SJSA1 (cell line): ENCODE measurements around the gene C1orf21. TPM values are rescaled to one million over a fixed set of nuclear protein-coding genes. Genes with fewer than 3 reads are reported as not detected.

Source experiments
- DNase-seq, 2 experiments: peaks; one replicate each; pipeline ENCODE4 v3.0.0-alpha.2; 2015 to 2020; ENCODE audit warnings: low spot score in 2 of 2, low read depth in 1 of 2
- H3K27ac ChIP-seq: fragments of 250-450 bp; sonication (Bioruptor Pico); 2 replicates; pipeline ENCODE4 v1.5.1; 2020; ENCODE audit warnings: mild to moderate bottlenecking, moderate library complexity
- H3K27me3 ChIP-seq: fragments of 250-450 bp; sonication (Bioruptor Pico); replicated peaks from 2 replicates; pipeline ENCODE4 v1.5.1; 2020; ENCODE audit warnings: mild to moderate bottlenecking, moderate library complexity
- H3K36me3 ChIP-seq: fragments of 250-450 bp; sonication (Bioruptor Pico); 2 replicates; pipeline ENCODE4 v1.5.1; 2020; ENCODE audit warnings: mild to moderate bottlenecking
- H3K4me1 ChIP-seq: fragments of 250-450 bp; sonication (Bioruptor Pico); replicated peaks from 2 replicates; pipeline ENCODE4 v1.6.1; 2021; ENCODE audit warnings: mild to moderate bottlenecking
- H3K4me3 ChIP-seq: fragments of 250-450 bp; sonication (Bioruptor Pico); 2 replicates; pipeline ENCODE4 v1.5.1; 2020; ENCODE audit warnings: mild to moderate bottlenecking
- H3K9me3 ChIP-seq: fragments of 250-450 bp; sonication (Bioruptor Pico); replicated peaks from 2 replicates; pipeline ENCODE4 v1.5.1; 2020; ENCODE audit warnings: mild to moderate bottlenecking
- total RNA-seq: library from RNA; depleted of rRNA; stranded (reverse); fragments of >200 nt; shearing (Covaris generic); gene quantifications from 2 replicates; pipeline ENCODE4 v1.2.3, GENCODE V29; 2014

C1orf21 gene
- total RNA-seq, 1 experiment from 2014 or later: 13.3 TPM

GRCh38 chr1:184518736-184519357 lies 132.0 kb downstream of the C1orf21 start:
- Histone ChIP-seq H3K4me1 (no peaks in the 10 kb centered on the region), H3K9me3 (no peaks in the 10 kb centered on the region), H3K27ac (no peak overlapping the region), H3K4me3 (no peak overlapping the region), H3K27me3 (no peaks in the 10 kb centered on the region), H3K36me3 (no peaks in the 10 kb centered on the region)
- no peak for DNase-seq

DNA sequence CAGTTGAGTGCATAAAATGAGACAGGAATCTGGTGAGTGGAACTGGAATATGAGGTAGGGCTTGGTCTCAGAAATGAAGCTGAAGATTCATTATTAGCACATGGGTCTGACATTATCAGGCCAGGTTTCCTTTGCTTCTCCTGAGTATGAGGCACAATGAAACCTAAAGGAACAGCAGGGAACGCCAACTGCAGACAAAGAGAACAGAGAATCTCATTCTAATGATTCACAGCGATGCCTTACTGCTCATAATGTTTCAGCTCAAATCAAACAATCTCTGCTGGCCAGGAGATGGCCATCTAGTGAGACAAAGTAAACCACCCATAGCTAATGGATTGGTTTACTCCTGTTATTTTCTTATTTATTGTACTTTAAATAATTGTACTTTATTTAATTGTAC lies 133.5 kb downstream of the C1orf21 start:
- H3K9me3 ChIP-seq: no peaks in the 10 kb centered on the region
- H3K4me1 ChIP-seq: no peaks in the 10 kb centered on the region
- DNase-seq: no peak
- H3K4me3 ChIP-seq: no peak overlapping the region
- no peak overlapping the region for H3K27ac ChIP-seq
- no peaks in the 10 kb centered on the region for H3K36me3 ChIP-seq
- no peaks in the 10 kb centered on the region for H3K27me3 ChIP-seq

- no peak for DNase-seq
- H3K9me3 ChIP-seq: no peaks in the 10 kb centered on the region
- H3K4me3 ChIP-seq: no peak overlapping the region
- no peaks in the 10 kb centered on the region for H3K36me3 ChIP-seq
- no peaks in the 10 kb centered on the region for H3K4me1 ChIP-seq
- H3K27me3 ChIP-seq: no peaks in the 10 kb centered on the region
- no peak overlapping the region for H3K27ac ChIP-seq
Measured at GRCh38 chr1:184524248-184524647, 137.4 kb downstream of the C1orf21 start.

- no peak overlapping the region for H3K4me3 ChIP-seq
- DNase-seq: no peak
- no peaks in the 10 kb centered on the region for H3K9me3 ChIP-seq
- H3K36me3 ChIP-seq: no peaks in the 10 kb centered on the region
- no peak overlapping the region for H3K27ac ChIP-seq
- H3K27me3 ChIP-seq: no peaks in the 10 kb centered on the region
- H3K4me1 ChIP-seq: no peaks in the 10 kb centered on the region
Measured at GRCh38 chr1:184527402-184527801, 140.6 kb downstream of the C1orf21 start.

GRCh38 chr1:184530226-184530625 lies 143.4 kb downstream of the C1orf21 start:
- Histone ChIP-seq H3K4me3 (no peak overlapping the region), H3K36me3 (no peaks in the 10 kb centered on the region), H3K9me3 (no peaks in the 10 kb centered on the region), H3K27ac (no peak overlapping the region), H3K27me3 (no peaks in the 10 kb centered on the region), H3K4me1 (no peaks in the 10 kb centered on the region)
- no peak for DNase-seq

DNA sequence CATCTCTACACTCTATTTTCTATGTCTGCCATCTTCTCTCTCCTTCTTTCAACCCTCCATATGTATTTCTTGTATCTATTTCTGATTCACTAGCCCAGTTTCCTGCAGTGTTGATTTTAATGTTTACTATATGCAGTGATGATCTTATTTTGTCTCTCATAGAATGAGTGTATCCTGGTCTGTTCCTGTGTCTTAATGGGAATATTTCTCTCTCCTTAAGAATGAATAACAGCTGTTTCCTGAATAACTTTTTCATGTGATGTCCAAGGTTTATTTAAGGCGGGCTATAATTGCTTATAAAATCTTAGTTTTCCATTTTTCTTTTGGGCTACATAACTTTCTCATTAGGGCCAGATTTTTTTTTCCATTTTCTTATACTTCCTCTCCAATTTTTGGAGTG lies 144.5 kb downstream of the C1orf21 start:
- H3K27ac ChIP-seq: no peak overlapping the region
- no peaks in the 10 kb centered on the region for H3K9me3 ChIP-seq
- H3K36me3 ChIP-seq: no peaks in the 10 kb centered on the region
- H3K27me3 ChIP-seq: no peaks in the 10 kb centered on the region
- H3K4me3 ChIP-seq: no peak overlapping the region
- DNase-seq: no peak
- no peaks in the 10 kb centered on the region for H3K4me1 ChIP-seq

- no peaks in the 10 kb centered on the region for H3K36me3 ChIP-seq
- H3K4me1 ChIP-seq: no peaks in the 10 kb centered on the region
- no peak for DNase-seq
- no peaks in the 10 kb centered on the region for H3K27me3 ChIP-seq
- no peak overlapping the region for H3K4me3 ChIP-seq
- H3K9me3 ChIP-seq: no peaks in the 10 kb centered on the region
- H3K27ac ChIP-seq: no peak overlapping the region
Measured at GRCh38 chr1:184532199-184532598, 145.4 kb downstream of the C1orf21 start.

- H3K36me3 ChIP-seq: no peaks in the 10 kb centered on the region
- H3K27me3 ChIP-seq: no peaks in the 10 kb centered on the region
- H3K4me1 ChIP-seq: no peaks in the 10 kb centered on the region
- H3K27ac ChIP-seq: no peak overlapping the region
- no peaks in the 10 kb centered on the region for H3K9me3 ChIP-seq
- no peak overlapping the region for H3K4me3 ChIP-seq
- no peak for DNase-seq
Measured at GRCh38 chr1:184533049-184533448, 146.2 kb downstream of the C1orf21 start.

GRCh38 chr1:184533915-184534314 lies 147.1 kb downstream of the C1orf21 start:
- Histone ChIP-seq H3K27ac (no peak overlapping the region), H3K4me3 (no peak overlapping the region), H3K4me1 (no peaks in the 10 kb centered on the region), H3K9me3 (no peaks in the 10 kb centered on the region), H3K36me3 (no peaks in the 10 kb centered on the region), H3K27me3 (no peaks in the 10 kb centered on the region)
- no peak for DNase-seq

DNA sequence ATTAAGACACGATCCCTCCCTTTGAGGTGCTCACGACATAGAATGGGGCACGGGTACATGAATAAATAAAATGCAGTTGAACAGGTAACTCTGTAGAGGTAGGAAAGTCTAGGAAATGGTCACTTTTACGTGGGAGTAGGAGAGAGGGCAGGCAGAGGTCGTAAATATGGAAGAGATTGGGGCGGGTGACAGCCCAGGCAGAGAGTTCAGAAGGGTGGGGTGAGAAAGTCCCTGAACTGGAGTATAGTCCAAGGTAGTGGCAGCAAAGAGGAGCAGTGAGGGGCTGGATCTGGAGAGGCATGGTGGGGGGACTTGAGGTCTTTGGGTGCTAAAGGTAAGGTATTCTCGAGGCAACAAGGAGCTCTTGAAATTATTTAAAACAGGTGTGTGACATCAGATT lies 147.9 kb downstream of the C1orf21 start:
- H3K9me3 ChIP-seq: no peaks in the 10 kb centered on the region

GRCh38 chr1:184535191-184535970 lies 148.6 kb downstream of the C1orf21 start:
- Histone ChIP-seq H3K27ac (no peak overlapping the region), H3K4me1 (no peaks in the 10 kb centered on the region), H3K27me3 (no peaks in the 10 kb centered on the region), H3K9me3 (no peaks in the 10 kb centered on the region), H3K4me3 (no peak overlapping the region), H3K36me3 (no peaks in the 10 kb centered on the region)
- no peak for DNase-seq

More for the DNA sequence above, 147.9 kb downstream of the C1orf21 start:
- H3K36me3 ChIP-seq: no peaks in the 10 kb centered on the region
- no peak for DNase-seq
- no peaks in the 10 kb centered on the region for H3K27me3 ChIP-seq
- H3K4me1 ChIP-seq: no peaks in the 10 kb centered on the region
- H3K27ac ChIP-seq: no peak overlapping the region
- no peak overlapping the region for H3K4me3 ChIP-seq

DNA sequence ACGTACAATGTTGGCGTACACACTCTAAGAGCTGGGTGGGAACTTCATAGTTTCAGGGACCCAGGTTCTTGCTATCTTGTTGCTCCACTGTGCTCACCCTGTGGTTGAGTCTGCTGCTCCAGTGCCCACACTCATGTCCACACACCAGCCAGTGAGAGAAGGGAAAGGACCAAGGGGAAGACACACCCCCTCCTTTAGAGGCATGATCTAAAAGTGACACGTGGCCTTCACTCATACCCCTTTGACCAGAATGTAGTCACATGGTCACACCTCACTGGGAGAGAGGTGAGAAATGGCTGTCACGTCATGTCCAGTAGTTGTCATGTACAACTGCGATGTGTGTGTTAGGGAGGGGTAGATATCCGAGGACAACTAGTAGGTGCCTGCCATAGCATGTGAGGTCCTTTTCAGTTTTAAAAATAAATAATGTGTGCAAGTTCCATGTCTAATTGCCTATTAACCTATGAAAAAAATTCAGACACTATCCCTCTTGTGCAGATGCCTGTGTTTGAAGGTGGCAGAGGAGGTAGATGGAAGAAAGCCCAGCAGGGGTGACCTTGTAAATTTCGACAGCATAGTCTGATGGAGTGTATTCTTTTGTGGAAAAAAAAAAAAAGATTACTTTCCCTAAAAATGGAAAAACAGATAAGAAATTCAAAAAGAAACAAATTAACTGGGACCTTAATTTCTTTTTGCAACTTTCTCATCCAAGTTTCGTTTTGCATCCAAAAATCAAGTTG lies 149.6 kb downstream of the C1orf21 start:
- no peaks in the 10 kb centered on the region for H3K36me3 ChIP-seq
- no peak overlapping the region for H3K27ac ChIP-seq

GRCh38 chr1:184539580-184539979 lies 152.8 kb downstream of the C1orf21 start:
- Histone ChIP-seq H3K9me3 (no peaks in the 10 kb centered on the region), H3K27me3 (no peaks in the 10 kb centered on the region), H3K27ac (no peak overlapping the region), H3K4me3 (no peak overlapping the region), H3K36me3 (no peaks in the 10 kb centered on the region), H3K4me1 (no peaks in the 10 kb centered on the region)
- DNase-seq: no peak

More for the DNA sequence above, 149.6 kb downstream of the C1orf21 start:
- H3K4me3 ChIP-seq: no peak overlapping the region
- DNase-seq: no peak
- no peaks in the 10 kb centered on the region for H3K9me3 ChIP-seq
- H3K4me1 ChIP-seq: no peaks in the 10 kb centered on the region
- H3K27me3 ChIP-seq: no peaks in the 10 kb centered on the region

DNA sequence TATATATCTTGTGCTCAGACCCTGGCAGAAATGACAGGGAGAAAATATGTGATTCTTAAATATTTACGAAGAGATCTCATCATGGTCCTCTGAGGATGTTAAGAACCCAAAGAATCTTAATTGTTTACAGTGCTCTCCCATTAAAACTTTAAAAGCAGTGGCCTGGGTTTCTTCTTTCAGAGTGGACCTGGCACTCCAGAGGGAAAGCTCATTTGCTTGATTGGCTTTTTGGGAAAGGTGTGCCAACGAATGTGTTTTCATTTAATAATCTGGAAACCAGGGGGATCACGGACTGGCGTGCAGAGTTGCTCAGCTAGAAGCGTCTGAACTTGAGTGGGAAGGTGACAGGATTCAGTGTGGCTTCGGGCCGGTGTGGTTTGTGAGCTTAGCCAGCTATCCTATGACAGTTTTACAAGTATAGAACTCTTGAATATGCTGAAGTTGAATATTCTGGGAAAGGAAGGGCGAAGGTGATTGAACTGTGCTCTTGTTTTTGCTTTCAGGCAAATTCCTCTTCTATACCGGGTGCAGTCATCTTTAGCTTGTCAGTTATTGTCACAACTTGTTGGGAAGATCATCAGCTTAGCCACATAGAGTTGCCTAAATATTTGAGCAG lies 154.8 kb downstream of the C1orf21 start:
- H3K27me3 ChIP-seq: no peaks in the 10 kb centered on the region
- H3K4me3 ChIP-seq: no peak overlapping the region
- H3K36me3 ChIP-seq: no peaks in the 10 kb centered on the region
- no peak for DNase-seq
- H3K4me1 ChIP-seq: no peaks in the 10 kb centered on the region
- H3K9me3 ChIP-seq: no peaks in the 10 kb centered on the region
- no peak overlapping the region for H3K27ac ChIP-seq
